GM12891 (cell line): ENCODE data around the gene COL24A1.

Source experiments
- PAX5 ChIP-seq: IDR thresholded peaks from 2 replicates; pipeline ENCODE4 v1.6.1; 2011; ENCODE audit warnings: low read length, moderate library complexity, mild to moderate bottlenecking; ENCODE audit not compliant: insufficient read depth, severe bottlenecking
- POLR2A ChIP-seq: IDR thresholded peaks from 2 replicates; pipeline ENCODE4 v1.6.1; 2011; ENCODE audit warnings: low read depth, low read length, control low read depth
- TAF1 ChIP-seq: IDR thresholded peaks from 2 replicates; pipeline ENCODE4 v1.6.1; 2011; ENCODE audit warnings: low read depth, low read length, control low read depth

- no peak for TF ChIP-seq PAX5
- no peak for TF ChIP-seq POLR2A
- TF ChIP-seq TAF1, result no peak
These were observed 194.1 kb downstream of the COL24A1 start for GRCh38 chr1:85962457-85962856.
